Measurements from ENCODE around the gene SELENOM. TPM values are rescaled to one million over a fixed set of nuclear protein-coding genes. Genes with fewer than 3 reads are reported as not detected.

SELENOM gene
- total and polyA plus RNA-seq, 2 of the 8 experiments (the other 6 are each of a cell fraction or from before 2014, with no cell fraction given) = 22.7 to 40.0 TPM

- CTCF ChIA-PET (ENCODE audit: partially characterized antibody) = interaction anchor here (0.7 to 2.5 kb wide), 5 partner anchors 14 to 38 kb away, joined by 3 to 16 read pairs (median 3); partner anchors contain the start of gene SELENOM
- POLR2A ChIA-PET (ENCODE audit: partially characterized antibody) = interaction anchor here (0.8 to 2.7 kb wide), 4 partner anchors 10 to 39 kb away, joined by 3 to 9 read pairs (median 6); partner anchors contain the start of genes INPP5J and SELENOM
- no peak for FAIRE-seq
Measured at GRCh38 chr22:31134688-31135087, 27.3 kb upstream of the SELENOM start.

More at GRCh38 chr22:31134688-31135087, 27.3 kb upstream of the SELENOM start:
- Histone ChIP-seq H3K79me1 (ENCODE audit: low read depth, low read length) (peaks cover 12% of the 10 kb centered on the region; the same call in 1 of the 2 replicates), H2BK120ac (replicated peaks; ENCODE audit: low read depth, low read length) (no peak overlapping the region), H3K27me3 (replicated peaks in 1 of 4; ENCODE audit: control insufficient read depth in 3 of 4, extremely low read depth in 1 of 4, insufficient read depth in 3 of 4, low read length in 3 of 4) (no peaks in the 10 kb centered on the region), H3K79me2 (ENCODE audit: control insufficient read depth in 1 of 2, insufficient read depth in 2 of 2, low read length in 2 of 2) (peaks cover 0 to 17% of the 10 kb centered on the region in 2 experiments; a peak in 3 of 4 replicates), H3K23ac (ENCODE audit: insufficient read length) (no peak overlapping the region), H4K20me1 (replicated peaks in 1 of 2; ENCODE audit: control insufficient read depth in 1 of 2, insufficient read depth in 2 of 2, low read length in 2 of 2) (peaks cover 4 to 23% of the 10 kb centered on the region in 2 experiments), H4K5ac (ENCODE audit: insufficient read length, low read depth, low read length) (no peak overlapping the region), H2BK20ac (ENCODE audit: low read length) (no peak overlapping the region), H3K4me2 (ENCODE audit: insufficient read depth in 1 of 2, low read depth in 2 of 2, low read length in 2 of 2) (no peak overlapping the region), H3K4me1 (replicated peaks in 1 of 4; ENCODE audit: control insufficient read depth in 3 of 4, insufficient read depth in 4 of 4, low read length in 3 of 4) (peaks cover 7 to 14% (median 9%) of the 10 kb centered on the region in 4 experiments), H4K91ac (replicated peaks; ENCODE audit: insufficient read length, low read length) (no peak overlapping the region), H3K9ac (replicated peaks in 1 of 4; ENCODE audit: extremely low read depth in 1 of 4, low read depth in 3 of 4, low read length in 3 of 4) (no peak overlapping the region), H3K14ac (ENCODE audit: insufficient read length) (no peak overlapping the region), H3K4me3 (ENCODE audit: extremely low read depth in 1 of 4, insufficient read depth in 2 of 4, low read depth in 3 of 4, low read length in 4 of 4) (no peak overlapping the region), H3K18ac (ENCODE audit: extremely low read depth, low read length) (no peak overlapping the region), H2BK12ac (ENCODE audit: low read depth, low read length) (no peak overlapping the region), H3K4ac (replicated peaks; ENCODE audit: insufficient read length, low read depth, low read length) (no peak overlapping the region), H4K8ac (ENCODE audit: extremely low read depth, insufficient read depth, low read length) (no peak overlapping the region), H3K9me3 (ENCODE audit: insufficient read depth in 2 of 2, low read depth in 1 of 2, low read length in 1 of 2) (no peaks in the 10 kb centered on the region), H2BK5ac (ENCODE audit: low read depth, low read length) (no peak overlapping the region), H3K36me3 (ENCODE audit: control insufficient read depth in 2 of 4, insufficient read depth in 4 of 4, low read length in 3 of 4) (peaks cover 10 to 29% (median 18%) of the 10 kb centered on the region in 4 experiments; a peak in 7 of 8 replicates), H2AK5ac (ENCODE audit: low read depth, low read length) (no peak overlapping the region), H3K56ac (replicated peaks; ENCODE audit: insufficient read length, low read depth, low read length) (no peak overlapping the region), H2BK15ac (ENCODE audit: low read length) (no peak overlapping the region), H3K27ac (ENCODE audit: low read depth, low read length) (no peak overlapping the region), H3K23me2 (ENCODE audit: low read depth, low read length) (peaks cover 6% of the 10 kb centered on the region), H2AFZ (ENCODE audit: low read length) (no peak overlapping the region)
- WGBS, 2 experiments (ENCODE audit: extremely low coverage in 1 of 2, insufficient coverage in 1 of 2, insufficient read length in 1 of 2, insufficient replicate concordance in 2 of 2, low coverage in 1 of 2, low lambda C conversion rate in 2 of 2, missing lambda C conversion rate in 1 of 2) = 90% methylated on average over 4 of the region's 4 CpGs; no CpG with 5 or more reads in 1 of the 2 experiments
- TF ChIP-seq BRCA1 (IDR thresholded peaks at IDR 0.05; ENCODE audit: low read depth, low read length) (no peak), ATF2 (IDR thresholded peaks at IDR 0.05; ENCODE audit: low read length) (no peak), CHD1 (IDR thresholded peaks at IDR 0.05; ENCODE audit: low read depth, low read length) (no peak)
- DNase-seq (ENCODE audit: low read depth in 1 of 2, low spot score in 2 of 2) = no peak
